ENCODE data around the gene PRKD1. TPM values are rescaled to one million over a fixed set of nuclear protein-coding genes. Genes with fewer than 3 reads are reported as not detected.

The PRKD1 gene
- total RNA-seq, 1 donor from 2014 or later = 0.23 TPM

DNA sequence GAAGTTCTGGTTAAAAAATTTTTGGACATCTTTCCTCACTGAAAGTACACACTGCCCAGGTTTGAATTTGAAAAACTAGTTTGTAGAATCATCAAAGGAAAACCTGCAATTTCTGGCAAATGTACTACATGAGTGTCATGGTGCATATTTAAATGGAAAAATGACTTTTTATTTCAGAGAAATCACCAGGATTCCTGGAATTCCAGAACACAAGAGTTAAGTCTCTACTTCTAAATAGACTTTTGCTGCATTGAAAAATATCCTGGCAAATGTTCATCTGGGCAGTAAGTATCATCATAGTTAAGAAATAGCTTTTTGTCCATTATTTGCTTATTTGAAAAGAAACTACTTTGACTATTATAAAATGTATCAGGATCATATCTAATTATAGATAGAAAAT, 275.1 kb downstream of the PRKD1 start:
- H3K9me3 Mint-ChIP-seq = peaks cover 17% of the 10 kb centered on the region
- H3K4me3 Mint-ChIP-seq = no peak overlapping the region
- no peaks in the 10 kb centered on the region for H3K27me3 Mint-ChIP-seq (ENCODE audit: insufficient read depth)
- no peak for DNase-seq (ENCODE audit: low spot score)
- H3K4me1 Mint-ChIP-seq (ENCODE audit: low read depth) = no peaks in the 10 kb centered on the region
- H3K27ac Mint-ChIP-seq = no peak overlapping the region
- intact Hi-C loops (cut with micrococcal nuclease) = no loop called here
- no peaks in the 10 kb centered on the region for H3K36me3 Mint-ChIP-seq (ENCODE audit: low read depth)

DNA sequence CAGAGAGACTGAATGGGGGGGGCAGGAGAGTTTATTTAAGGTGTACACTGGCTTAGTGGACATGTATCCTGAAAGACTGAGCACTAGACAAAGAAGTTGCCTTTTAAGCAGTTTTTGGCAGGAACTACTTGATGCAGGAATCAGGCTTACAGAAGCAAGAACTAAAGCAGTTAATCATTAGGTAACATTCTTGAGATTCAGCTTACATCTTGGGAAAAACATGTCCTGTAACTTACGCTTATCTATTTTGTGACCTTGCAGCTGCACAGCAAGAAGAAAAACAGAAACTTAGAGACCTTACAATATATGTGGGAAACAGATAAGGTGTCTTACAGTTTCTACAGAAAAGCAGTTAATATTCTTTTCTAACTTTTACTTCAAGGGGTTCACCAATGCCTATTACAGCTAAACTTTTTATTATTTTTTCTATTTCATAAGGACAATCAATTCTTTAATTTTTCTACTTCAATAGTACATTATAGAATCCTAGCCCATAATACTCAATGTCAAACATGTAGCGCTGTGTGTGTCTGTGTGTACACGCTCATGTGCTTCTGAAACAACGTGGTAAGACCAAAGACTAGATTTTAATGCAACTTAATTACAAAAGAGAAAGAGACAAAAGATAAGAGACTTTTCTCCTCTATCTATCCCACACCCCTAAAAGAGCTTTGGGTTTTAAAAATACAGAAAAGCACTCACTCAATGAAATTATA, 276.9 kb downstream of the PRKD1 start:
- Mint-ChIP-seq H3K9me3 (peaks cover 21% of the 10 kb centered on the region), H3K4me1 (ENCODE audit: low read depth) (no peaks in the 10 kb centered on the region), H3K36me3 (ENCODE audit: low read depth) (no peaks in the 10 kb centered on the region), H3K27ac (no peak overlapping the region), H3K4me3 (no peak overlapping the region), H3K27me3 (ENCODE audit: insufficient read depth) (no peaks in the 10 kb centered on the region)
- no peak for DNase-seq (ENCODE audit: low spot score)
- intact Hi-C loops (cut with micrococcal nuclease) = no loop called here

DNA sequence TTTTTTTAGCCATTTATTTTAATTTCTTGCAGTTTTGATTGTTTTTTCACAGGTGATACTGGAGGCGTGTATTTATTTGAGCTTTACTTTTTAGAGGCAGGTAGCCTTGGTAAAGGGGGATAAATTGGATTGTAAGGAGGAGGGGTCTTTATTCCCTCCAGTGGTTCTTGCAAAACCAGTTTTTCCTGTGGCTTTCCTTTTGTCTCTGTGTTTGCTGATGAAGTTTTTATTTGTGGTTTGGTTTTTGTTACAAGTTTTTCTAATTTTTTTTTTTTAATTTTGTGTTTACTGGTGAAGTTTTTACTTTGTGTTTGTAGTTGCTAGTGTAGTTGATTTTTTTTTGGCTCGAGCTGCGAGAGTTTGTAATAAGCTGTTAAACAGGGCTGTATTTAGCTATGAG, 278.5 kb downstream of the PRKD1 start:
- intact Hi-C loops (cut with micrococcal nuclease) = no loop called here
- DNase-seq (ENCODE audit: low spot score) = no peak
- no peak overlapping the region for H3K4me3 Mint-ChIP-seq
- H3K9me3 Mint-ChIP-seq = peaks cover 23% of the 10 kb centered on the region
- no peaks in the 10 kb centered on the region for H3K4me1 Mint-ChIP-seq (ENCODE audit: low read depth)
- no peaks in the 10 kb centered on the region for H3K36me3 Mint-ChIP-seq (ENCODE audit: low read depth)
- no peak overlapping the region for H3K27ac Mint-ChIP-seq
- H3K27me3 Mint-ChIP-seq (ENCODE audit: insufficient read depth) = no peaks in the 10 kb centered on the region

DNA sequence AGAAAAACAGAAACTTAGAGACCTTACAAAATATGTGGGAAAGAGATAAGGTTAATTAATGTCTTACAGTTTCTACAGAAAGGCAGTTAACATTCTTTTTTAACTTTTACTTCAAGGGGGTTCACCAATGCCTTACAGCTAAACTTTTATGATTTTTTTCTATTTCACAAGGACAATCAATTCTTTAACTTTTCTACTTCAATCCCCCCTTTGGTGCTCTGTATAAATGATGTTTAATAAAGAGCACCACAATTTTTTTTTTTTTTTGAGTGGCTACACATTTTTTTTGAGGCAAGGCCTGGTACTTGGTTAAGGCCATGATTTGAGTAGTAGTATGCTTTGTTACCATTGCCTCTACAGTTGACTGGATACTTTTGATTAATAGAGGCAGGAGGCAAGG, 279.6 kb downstream of the PRKD1 start:
- Mint-ChIP-seq H3K4me1 (ENCODE audit: low read depth) (no peaks in the 10 kb centered on the region), H3K27ac (no peak overlapping the region), H3K36me3 (ENCODE audit: low read depth) (no peaks in the 10 kb centered on the region), H3K27me3 (ENCODE audit: insufficient read depth) (no peaks in the 10 kb centered on the region), H3K4me3 (no peak overlapping the region), H3K9me3 (peaks cover 20% of the 10 kb centered on the region)
- intact Hi-C loops (cut with micrococcal nuclease) = no loop called here
- no peak for DNase-seq (ENCODE audit: low spot score)

DNA sequence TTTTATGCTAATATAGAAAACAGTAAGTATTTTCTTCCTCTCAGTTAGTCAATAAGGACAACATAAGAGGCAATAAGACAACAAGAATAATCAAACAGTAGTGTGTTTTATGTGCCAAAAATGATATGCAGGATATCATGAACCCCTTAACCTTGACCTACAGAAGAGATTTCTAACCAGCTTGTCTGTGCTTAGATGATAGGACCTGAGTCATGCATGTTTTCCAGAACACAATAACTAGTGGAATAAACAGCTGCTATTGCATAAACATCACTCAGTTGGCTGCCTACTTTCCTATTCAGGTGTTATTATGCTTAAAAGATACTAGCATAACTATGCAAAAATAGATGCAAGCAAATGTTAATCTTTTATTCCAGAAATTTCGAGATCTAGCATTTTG, 282.5 kb downstream of the PRKD1 start:
- H3K36me3 Mint-ChIP-seq (ENCODE audit: low read depth) = no peaks in the 10 kb centered on the region
- H3K4me1 Mint-ChIP-seq (ENCODE audit: low read depth) = no peaks in the 10 kb centered on the region
- no peak overlapping the region for H3K27ac Mint-ChIP-seq
- intact Hi-C loops (cut with micrococcal nuclease) = no loop called here
- peaks cover 18% of the 10 kb centered on the region for H3K9me3 Mint-ChIP-seq
- H3K27me3 Mint-ChIP-seq (ENCODE audit: insufficient read depth) = no peaks in the 10 kb centered on the region
- no peak overlapping the region for H3K4me3 Mint-ChIP-seq
- no peak for DNase-seq (ENCODE audit: low spot score)

- Mint-ChIP-seq H3K36me3 (ENCODE audit: low read depth) (no peaks in the 10 kb centered on the region), H3K4me3 (no peak overlapping the region), H3K9me3 (peaks cover 6% of the 10 kb centered on the region), H3K27ac (no peak overlapping the region), H3K27me3 (ENCODE audit: insufficient read depth) (no peaks in the 10 kb centered on the region), H3K4me1 (ENCODE audit: low read depth) (no peaks in the 10 kb centered on the region)
- no peak for DNase-seq (ENCODE audit: low spot score)
- intact Hi-C loops (cut with micrococcal nuclease) = no loop called here
These were observed 284.0 kb downstream of the PRKD1 start for GRCh38 chr14:29643433-29644211.

- no peaks in the 10 kb centered on the region for H3K27me3 Mint-ChIP-seq (ENCODE audit: insufficient read depth)
- H3K36me3 Mint-ChIP-seq (ENCODE audit: low read depth) = no peaks in the 10 kb centered on the region
- H3K9me3 Mint-ChIP-seq = peaks cover 17% of the 10 kb centered on the region
- no peak overlapping the region for H3K27ac Mint-ChIP-seq
- no peak for DNase-seq (ENCODE audit: low spot score)
- H3K4me1 Mint-ChIP-seq (ENCODE audit: low read depth) = no peaks in the 10 kb centered on the region
- no peak overlapping the region for H3K4me3 Mint-ChIP-seq
- intact Hi-C loops (cut with micrococcal nuclease) = no loop called here
These were observed 290.2 kb downstream of the PRKD1 start for GRCh38 chr14:29637411-29637810.

GRCh38 chr14:29636870-29637269, 290.8 kb downstream of the PRKD1 start:
- H3K27ac Mint-ChIP-seq = no peak overlapping the region
- peaks cover 17% of the 10 kb centered on the region for H3K9me3 Mint-ChIP-seq
- H3K36me3 Mint-ChIP-seq (ENCODE audit: low read depth) = no peaks in the 10 kb centered on the region
- no peaks in the 10 kb centered on the region for H3K4me1 Mint-ChIP-seq (ENCODE audit: low read depth)
- no peak overlapping the region for H3K4me3 Mint-ChIP-seq
- no peak for DNase-seq (ENCODE audit: low spot score)
- intact Hi-C loops (cut with micrococcal nuclease) = no loop called here
- no peaks in the 10 kb centered on the region for H3K27me3 Mint-ChIP-seq (ENCODE audit: insufficient read depth)

DNA sequence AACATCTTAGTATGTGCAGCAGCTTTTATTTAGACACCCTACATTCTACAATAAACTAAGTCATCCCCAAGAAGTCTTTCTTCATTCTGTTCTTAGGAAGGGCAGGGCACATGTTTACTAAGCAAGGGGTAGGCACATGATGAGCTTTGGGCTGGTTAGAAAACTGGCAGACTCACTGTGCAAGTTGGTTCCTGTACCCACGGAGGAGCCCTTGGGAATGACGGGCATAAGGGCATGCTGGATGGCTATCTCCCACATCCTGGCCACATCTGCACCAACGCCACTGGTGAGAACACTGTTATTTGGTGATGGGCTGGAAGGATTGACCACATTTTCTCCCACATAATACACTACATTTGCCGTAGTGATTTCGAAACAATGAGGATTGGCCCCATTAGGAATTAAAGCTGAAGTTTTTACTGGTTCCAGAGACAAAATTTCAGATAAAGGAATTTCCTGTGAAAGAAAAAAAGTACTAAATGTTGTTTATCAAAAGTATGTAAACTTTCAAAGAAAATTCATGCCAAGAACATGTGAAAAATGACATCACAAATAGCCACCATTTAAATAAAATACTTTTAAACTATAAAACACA, 297.0 kb downstream of the PRKD1 start:
- Mint-ChIP-seq H3K36me3 (ENCODE audit: low read depth) (no peaks in the 10 kb centered on the region), H3K27ac (no peak overlapping the region), H3K9me3 (peaks cover 17% of the 10 kb centered on the region), H3K27me3 (ENCODE audit: insufficient read depth) (no peaks in the 10 kb centered on the region), H3K4me3 (no peak overlapping the region), H3K4me1 (ENCODE audit: low read depth) (no peaks in the 10 kb centered on the region)
- intact Hi-C loops (cut with micrococcal nuclease) = no loop called here
- DNase-seq (ENCODE audit: low spot score) = no peak

DNA sequence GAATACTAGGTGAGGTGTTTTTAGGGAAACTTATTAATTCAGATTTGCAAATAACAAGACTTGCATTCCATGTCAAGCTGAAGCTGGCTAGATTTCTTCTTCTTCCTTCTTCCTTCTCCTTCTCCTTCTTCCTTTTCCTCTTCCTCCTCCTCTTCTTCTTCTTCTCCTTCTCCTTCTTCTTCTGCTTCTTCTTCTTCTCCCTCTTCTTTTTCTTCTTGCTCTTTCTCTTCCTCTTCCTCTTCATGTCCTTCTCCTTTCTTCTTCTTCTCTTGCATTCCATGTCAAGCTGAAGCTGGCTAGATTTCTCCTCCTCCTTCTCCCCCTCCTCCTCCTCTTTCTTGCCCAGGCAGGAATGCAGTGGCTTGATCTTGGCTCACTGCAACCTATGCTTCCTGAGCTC, 297.8 kb downstream of the PRKD1 start:
- Mint-ChIP-seq H3K4me3 (no peak overlapping the region), H3K4me1 (ENCODE audit: low read depth) (no peaks in the 10 kb centered on the region), H3K36me3 (ENCODE audit: low read depth) (no peaks in the 10 kb centered on the region), H3K27me3 (ENCODE audit: insufficient read depth) (no peaks in the 10 kb centered on the region), H3K27ac (no peak overlapping the region), H3K9me3 (peaks cover 22% of the 10 kb centered on the region)
- DNase-seq (ENCODE audit: low spot score) = no peak
- intact Hi-C loops (cut with micrococcal nuclease) = no loop called here

GRCh38 chr14:29627137-29627536, 300.5 kb downstream of the PRKD1 start:
- Mint-ChIP-seq H3K36me3 (ENCODE audit: low read depth) (no peaks in the 10 kb centered on the region), H3K4me1 (ENCODE audit: low read depth) (no peaks in the 10 kb centered on the region), H3K9me3 (peaks cover 17% of the 10 kb centered on the region), H3K27ac (no peak overlapping the region), H3K27me3 (ENCODE audit: insufficient read depth) (no peaks in the 10 kb centered on the region), H3K4me3 (no peak overlapping the region)
- DNase-seq (ENCODE audit: low spot score) = no peak
- intact Hi-C loops (cut with micrococcal nuclease) = no loop called here

GRCh38 chr14:29618323-29619067, 309.2 kb downstream of the PRKD1 start:
- no peaks in the 10 kb centered on the region for H3K27me3 Mint-ChIP-seq (ENCODE audit: insufficient read depth)
- no peak overlapping the region for H3K4me3 Mint-ChIP-seq
- no peak for DNase-seq (ENCODE audit: low spot score)
- H3K9me3 Mint-ChIP-seq = peaks cover 25% of the 10 kb centered on the region
- intact Hi-C loops (cut with micrococcal nuclease) = no loop called here
- no peaks in the 10 kb centered on the region for H3K36me3 Mint-ChIP-seq (ENCODE audit: low read depth)
- no peaks in the 10 kb centered on the region for H3K4me1 Mint-ChIP-seq (ENCODE audit: low read depth)
- no peak overlapping the region for H3K27ac Mint-ChIP-seq

DNA sequence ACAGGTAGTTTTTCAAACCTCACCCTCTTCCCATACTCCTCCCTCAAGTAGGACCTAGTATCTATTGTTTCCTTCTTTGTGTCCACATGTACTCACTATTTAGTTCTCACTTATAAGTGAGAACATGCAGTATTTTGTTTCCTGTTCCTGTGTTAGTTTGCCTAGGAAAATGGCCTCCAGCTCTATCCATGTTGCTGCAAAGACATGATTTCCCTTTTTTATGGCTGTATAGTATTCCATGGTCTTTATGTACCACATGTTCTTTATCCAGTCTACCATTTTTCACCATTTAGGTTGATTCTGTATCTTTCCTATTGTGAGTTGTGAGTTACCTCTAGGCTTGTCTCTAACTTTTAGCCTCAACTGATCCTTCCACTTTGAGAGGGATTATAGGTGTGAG, 310.7 kb downstream of the PRKD1 start:
- H3K4me1 Mint-ChIP-seq (ENCODE audit: low read depth) = no peaks in the 10 kb centered on the region
- H3K9me3 Mint-ChIP-seq = peaks cover 21% of the 10 kb centered on the region
- H3K4me3 Mint-ChIP-seq = no peak overlapping the region
- H3K27me3 Mint-ChIP-seq (ENCODE audit: insufficient read depth) = no peaks in the 10 kb centered on the region
- H3K36me3 Mint-ChIP-seq (ENCODE audit: low read depth) = no peaks in the 10 kb centered on the region
- no peak for DNase-seq (ENCODE audit: low spot score)
- intact Hi-C loops (cut with micrococcal nuclease) = no loop called here
- H3K27ac Mint-ChIP-seq = no peak overlapping the region

Measured in activated T-helper 1 cell treated with anti-CD3 and anti-CD28 coated beads, Interleukin-12 subunit alpha, Interleukin-12 subunit beta, Interleukin-2, Interleukin-4 antibody, amounts not matched to agents 30 ng/mL and 10 ng/mL and 1 ng/mL, durations not matched to agents 14 hours and 24 hours and 36 hours (primary cell).